GM18520 (cell line): ENCODE data around the gene IRF2.
A peak's percentile ranks its signal among the peaks of the same experiment; 100 is the strongest.

Experiments
- ATAC-seq: cut with Tn5 transposase; IDR thresholded peaks from one replicate; pipeline ENCODE4 v1.9.1; 2021; ENCODE audit not compliant: unreplicated experiment

The IRF2 gene

GRCh38 chr4:184433258-184433892 lies 41.0 kb downstream of the IRF2 start:
- ATAC-seq = no peak

GRCh38 chr4:184432127-184432922 lies 42.0 kb downstream of the IRF2 start:
- ATAC-seq = no peak

DNA sequence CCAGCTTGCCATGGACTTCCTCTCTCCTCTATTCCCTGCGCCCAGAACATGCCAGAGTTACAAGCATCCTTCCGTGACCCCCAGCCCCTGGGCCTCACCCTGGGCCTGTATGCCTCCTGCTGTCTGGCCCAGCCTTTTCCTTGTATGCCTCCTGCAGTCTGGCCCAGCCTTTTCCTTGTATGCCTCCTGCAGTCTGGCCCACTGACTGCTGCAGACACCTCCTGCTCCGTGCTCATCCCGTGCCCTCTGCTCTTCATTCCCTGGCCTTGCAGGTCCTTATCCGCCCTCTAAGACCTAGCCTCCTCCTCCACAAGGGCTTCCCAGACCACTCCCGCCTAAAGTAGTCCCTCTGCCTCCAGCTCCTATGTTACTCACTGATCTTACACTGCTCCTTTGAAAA lies 44.2 kb downstream of the IRF2 start:
- no peak for ATAC-seq

- ATAC-seq = no peak
These were observed 45.6 kb downstream of the IRF2 start for GRCh38 chr4:184428787-184429186.

- no peak for ATAC-seq
These were observed 46.7 kb downstream of the IRF2 start for GRCh38 chr4:184427687-184428086.

GRCh38 chr4:184427093-184427492 lies 47.3 kb downstream of the IRF2 start:
- no peak for ATAC-seq

DNA sequence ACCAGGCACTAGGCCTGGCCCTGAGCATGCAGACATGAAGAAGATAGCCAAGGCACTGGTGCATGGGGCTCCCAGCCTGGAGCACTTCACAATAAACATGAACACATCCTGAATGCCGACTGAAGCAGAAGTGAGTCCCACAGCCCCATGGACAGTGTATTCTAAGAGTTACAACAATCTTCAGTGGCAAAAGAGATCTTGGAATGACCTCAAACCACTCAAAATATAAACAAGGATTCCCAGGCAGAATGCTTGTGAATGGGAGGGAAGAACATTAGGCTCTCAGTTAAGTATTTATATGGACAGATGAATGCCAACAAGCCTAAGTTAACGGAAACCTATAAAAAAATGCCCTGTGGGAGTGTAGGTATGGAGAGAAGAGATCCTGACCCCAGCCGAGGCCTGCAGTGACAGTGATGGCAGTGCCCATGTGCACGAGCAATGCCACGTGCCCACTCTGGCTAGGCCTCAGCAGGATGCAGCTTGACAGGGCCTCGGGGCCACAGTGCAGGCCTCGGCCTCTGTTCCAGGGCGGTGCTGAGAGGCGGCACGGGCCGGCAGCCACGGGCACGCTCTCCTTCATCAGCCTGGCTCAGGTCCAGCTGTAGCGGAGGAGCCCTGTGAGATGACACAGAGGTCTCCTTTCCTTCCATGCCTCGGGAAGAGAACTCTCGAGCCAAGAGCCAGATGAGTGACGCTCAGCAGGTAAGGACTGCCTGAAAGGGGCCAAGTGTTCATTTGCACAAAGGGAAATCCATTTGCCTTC lies 49.2 kb downstream of the IRF2 start:
- ATAC-seq = no peak

DNA sequence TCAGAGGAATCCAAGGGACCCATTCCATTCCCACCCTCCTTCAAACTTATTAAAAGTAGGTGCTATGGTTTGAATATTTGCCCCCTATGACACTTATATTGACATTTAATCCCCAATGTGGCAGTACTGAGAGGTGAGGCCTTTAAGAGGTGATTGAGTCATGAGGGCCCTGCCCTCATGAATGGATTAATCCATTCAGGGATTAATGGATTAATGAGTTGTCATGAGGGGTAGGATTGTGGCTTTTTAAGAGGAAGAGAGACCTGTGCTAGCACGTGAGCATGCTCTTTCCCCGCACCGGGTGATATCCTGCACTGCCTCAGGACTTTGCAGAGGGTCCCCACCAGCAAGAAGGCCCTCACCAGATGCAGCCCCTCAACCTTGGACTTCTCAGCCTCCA lies 50.1 kb downstream of the IRF2 start:
- ATAC-seq = no peak

GRCh38 chr4:184423003-184423686 lies 51.2 kb downstream of the IRF2 start:
- ATAC-seq = no peak

DNA sequence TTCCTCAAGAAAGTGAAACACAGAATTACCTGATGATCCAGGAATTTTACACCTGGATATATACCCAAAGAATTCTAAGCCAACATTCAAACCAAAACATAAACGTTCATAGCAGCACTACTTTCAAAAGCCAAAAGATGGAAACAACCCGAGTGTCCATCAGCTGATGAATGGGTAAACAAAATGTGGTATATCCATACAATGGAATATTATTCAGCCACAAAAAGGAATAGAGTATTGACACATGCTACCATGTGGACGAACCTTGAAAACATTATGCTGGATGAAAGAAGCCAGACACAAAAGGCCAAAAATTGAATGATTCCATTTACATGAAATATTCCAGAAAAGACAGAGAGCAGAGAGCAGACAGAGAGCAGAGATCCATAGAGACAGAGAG lies 52.0 kb downstream of the IRF2 start:
- ATAC-seq = no peak

GRCh38 chr4:184421533-184422155 lies 52.7 kb downstream of the IRF2 start:
- ATAC-seq = peak; percentile 27

DNA sequence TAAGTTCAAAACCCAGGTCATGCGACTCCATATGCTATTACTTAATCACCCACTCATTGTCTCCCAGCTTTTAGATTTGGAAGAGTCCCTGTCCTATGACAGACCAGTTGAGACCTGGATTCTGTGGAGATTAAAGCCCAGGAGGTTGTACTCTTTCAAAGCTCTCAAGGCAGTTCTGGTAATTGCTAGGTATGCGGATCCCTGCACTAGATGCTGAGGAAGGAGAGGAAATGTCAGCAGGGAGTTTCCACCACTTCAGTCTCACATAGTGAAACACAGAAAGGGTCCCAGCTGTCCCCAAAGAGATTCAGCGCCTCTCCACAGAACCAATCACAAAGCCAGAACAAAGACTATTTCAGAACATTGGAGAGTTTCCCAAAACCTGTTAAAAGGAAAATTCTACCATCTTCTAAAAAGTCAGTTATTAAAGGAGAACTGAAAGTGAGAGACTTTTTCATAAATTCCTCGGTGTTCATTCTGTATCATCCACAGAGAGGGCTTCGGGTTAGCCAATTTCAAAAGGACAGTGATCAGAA lies 53.4 kb downstream of the IRF2 start:
- peak; percentile 26 for ATAC-seq

- ATAC-seq = no peak
These were observed 53.9 kb downstream of the IRF2 start for GRCh38 chr4:184420402-184420801.

DNA sequence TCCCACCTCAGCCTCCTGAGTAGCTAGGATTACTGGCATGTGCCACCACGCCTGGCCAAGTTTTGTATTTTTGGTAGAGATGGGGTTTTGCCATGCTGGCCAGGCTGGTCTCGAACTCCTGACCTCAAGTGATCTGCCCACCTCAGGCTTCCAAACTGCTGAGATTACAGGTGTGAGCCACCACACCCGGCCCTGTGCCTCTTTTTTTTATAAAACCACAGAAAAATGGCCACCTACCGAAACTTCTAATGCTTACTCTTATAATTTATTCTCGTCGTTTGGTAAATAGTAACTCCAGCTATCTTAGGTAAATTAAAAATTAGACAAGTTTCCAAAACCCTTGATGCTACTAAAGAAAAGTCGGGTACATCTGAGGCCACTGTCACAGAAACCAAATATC lies 54.4 kb downstream of the IRF2 start:
- ATAC-seq = no peak

GRCh38 chr4:184417802-184418511 lies 56.4 kb downstream of the IRF2 start:
- peak; percentile 39 for ATAC-seq

GRCh38 chr4:184416913-184417734 lies 57.2 kb downstream of the IRF2 start:
- ATAC-seq = no peak

- ATAC-seq = no peak
These were observed 59.3 kb downstream of the IRF2 start for GRCh38 chr4:184415071-184415470.

GRCh38 chr4:184413261-184414046 lies 60.9 kb downstream of the IRF2 start:
- ATAC-seq = no peak
